H9 (cell line): Measurements from ENCODE around the gene RPL22. TPM values are rescaled to one million over a fixed set of nuclear protein-coding genes. Genes with fewer than 3 reads are reported as not detected.

Source experiments
- DNase-seq: peaks from one replicate; pipeline ENCODE4 v3.0.0-alpha.2; 2017
- H2AFZ ChIP-seq: one replicate; pipeline ENCODE4 v1.6.1; 2013; ENCODE audit warnings: mild to moderate bottlenecking, low read length, control low read depth, moderate library complexity
- H2AK5ac ChIP-seq: 2 replicates; pipeline ENCODE4 v1.6.1; 2013; ENCODE audit warnings: low read length, control low read depth, mixed read lengths; ENCODE audit not compliant: insufficient read length
- H2BK120ac ChIP-seq: one replicate; pipeline ENCODE4 v1.6.1; 2013; ENCODE audit warnings: low read depth, mild to moderate bottlenecking, low read length, control low read depth, inconsistent platforms; ENCODE audit not compliant: poor library complexity, severe bottlenecking
- H2BK12ac ChIP-seq: 2 replicates; pipeline ENCODE4 v1.6.1; 2013; ENCODE audit warnings: low read length, control low read depth, mixed read lengths, low read depth; ENCODE audit not compliant: insufficient read length
- H2BK15ac ChIP-seq: 2 replicates; pipeline ENCODE4 v1.6.1; 2013; ENCODE audit warnings: low read depth, low read length, control low read depth
- H2BK20ac ChIP-seq: one replicate; pipeline ENCODE4 v1.6.1; 2013; ENCODE audit warnings: low read depth, mild to moderate bottlenecking, low read length, control low read depth, inconsistent platforms; ENCODE audit not compliant: poor library complexity, severe bottlenecking
- H2BK5ac ChIP-seq: 2 replicates; pipeline ENCODE4 v1.6.1; 2013; ENCODE audit warnings: low read length, control low read depth, mixed read lengths; ENCODE audit not compliant: insufficient read length
- H3K14ac ChIP-seq: 2 replicates; pipeline ENCODE4 v1.6.1; 2013; ENCODE audit warnings: low read length, control low read depth; ENCODE audit not compliant: insufficient read depth
- H3K18ac ChIP-seq: 2 replicates; pipeline ENCODE4 v1.6.1; 2013; ENCODE audit warnings: low read depth, mild to moderate bottlenecking, mixed read lengths, low read length, control low read depth; ENCODE audit not compliant: insufficient read length
- H3K23ac ChIP-seq: 2 replicates; pipeline ENCODE4 v1.6.1; 2013; ENCODE audit warnings: low read length, control low read depth, mixed read lengths, low read depth; ENCODE audit not compliant: insufficient read length
- H3K23me2 ChIP-seq: 2 replicates; pipeline ENCODE4 v1.6.1; 2013; ENCODE audit warnings: low read depth, mild to moderate bottlenecking, mixed read lengths, low read length, control low read depth; ENCODE audit not compliant: insufficient read length, poor library complexity, severe bottlenecking
- H3K27ac ChIP-seq: 2 replicates; pipeline ENCODE4 v1.5.1; 2013; ENCODE audit warnings: low read length, control low read depth, mixed read lengths, low read depth; ENCODE audit not compliant: insufficient read length
- H3K27me3 ChIP-seq: 2 replicates; pipeline ENCODE4 v1.6.1; 2013; ENCODE audit warnings: low read length, control low read depth, inconsistent platforms; ENCODE audit not compliant: insufficient read depth
- H3K4ac ChIP-seq: 2 replicates; pipeline ENCODE4 v1.6.1; 2013; ENCODE audit warnings: low read depth, mild to moderate bottlenecking, control low read depth, inconsistent platforms, low read length, moderate library complexity
- H3K4me1 ChIP-seq: 2 replicates; pipeline ENCODE4 v1.6.1; 2013; ENCODE audit warnings: low read length, control low read depth, inconsistent platforms; ENCODE audit not compliant: insufficient read depth
- H3K4me2 ChIP-seq: 2 replicates; pipeline ENCODE4 v1.6.1; 2013; ENCODE audit warnings: low read length, control low read depth, mixed read lengths; ENCODE audit not compliant: insufficient read length, insufficient read depth
- H3K56ac ChIP-seq: 2 replicates; pipeline ENCODE4 v1.6.1; 2013; ENCODE audit warnings: low read depth, mild to moderate bottlenecking, mixed read lengths, low read length, control low read depth; ENCODE audit not compliant: insufficient read length
- H3K79me1 ChIP-seq: 2 replicates; pipeline ENCODE4 v1.6.1; 2013; ENCODE audit warnings: low read depth, mild to moderate bottlenecking, moderate library complexity, low read length, control low read depth, inconsistent platforms; ENCODE audit not compliant: insufficient read depth, poor library complexity, severe bottlenecking
- H3K79me2 ChIP-seq: 2 replicates; pipeline ENCODE4 v1.6.1; 2013; ENCODE audit warnings: low read length, control low read depth, inconsistent platforms; ENCODE audit not compliant: insufficient read depth
- H3K9ac ChIP-seq: 2 replicates; pipeline ENCODE4 v1.6.1; 2013; ENCODE audit warnings: low read length, control low read depth, mixed read lengths; ENCODE audit not compliant: insufficient read length; ENCODE audit errors: extremely low read depth
- H3K9me3 ChIP-seq: one replicate; pipeline ENCODE4 v1.6.1; 2013; ENCODE audit warnings: low read depth, low read length, inconsistent platforms; ENCODE audit not compliant: control insufficient read depth
- H3T11ph ChIP-seq: one replicate; pipeline ENCODE4 v1.6.1; 2013; ENCODE audit warnings: mild to moderate bottlenecking, low read length, control low read depth, inconsistent platforms
- H4K20me1 ChIP-seq: one replicate; pipeline ENCODE4 v1.6.1; 2013; ENCODE audit not compliant: control insufficient read depth, insufficient read length, insufficient read depth
- H4K5ac ChIP-seq: 2 replicates; pipeline ENCODE4 v1.6.1; 2013; ENCODE audit warnings: low read depth, mild to moderate bottlenecking, mixed read lengths, low read length, control low read depth; ENCODE audit not compliant: insufficient read length
- H4K8ac ChIP-seq: replicated peaks from 2 replicates; pipeline ENCODE4 v1.6.1; 2013; ENCODE audit warnings: low read length, control low read depth, mixed read lengths, low read depth; ENCODE audit not compliant: insufficient read length
- H4K91ac ChIP-seq: 2 replicates; pipeline ENCODE4 v1.6.1; 2013; ENCODE audit warnings: low read depth, mild to moderate bottlenecking, moderate library complexity, mixed read lengths, low read length, control low read depth; ENCODE audit not compliant: insufficient read length
- H3K27ac Mint-ChIP-seq, 3 experiments: 2 replicates in 2 of 3; 3 replicates in 1 of 3; pipeline ENCODE4 v1.8.0; 2020 to 2021; ENCODE audit warnings: mixed read lengths in 3 of 3, mild to moderate bottlenecking in 1 of 3, moderate library complexity in 1 of 3
- H3K27me3 Mint-ChIP-seq: 2 replicates; pipeline ENCODE4 v1.8.0; 2021; ENCODE audit warnings: low read depth, mild to moderate bottlenecking, moderate library complexity, mixed read lengths
- H3K36me3 Mint-ChIP-seq, 3 experiments: 2 replicates in 2 of 3; 3 replicates in 1 of 3; pipeline ENCODE4 v1.8.0; 2020 to 2021; ENCODE audit warnings: low read depth in 3 of 3, mixed read lengths in 3 of 3; ENCODE audit not compliant: insufficient read depth in 1 of 3
- H3K4me1 Mint-ChIP-seq, 2 experiments: 2 replicates each; pipeline ENCODE4 v1.8.0; 2020; ENCODE audit warnings: mixed read lengths in 2 of 2
- H3K4me3 Mint-ChIP-seq, 2 experiments: 2 replicates in 1 of 2; 3 replicates in 1 of 2; pipeline ENCODE4 v1.8.0; 2020 to 2021; ENCODE audit warnings: mild to moderate bottlenecking in 2 of 2, mixed read lengths in 2 of 2, moderate library complexity in 1 of 2
- H3K9me3 Mint-ChIP-seq, 2 experiments: 2 replicates in 1 of 2; 3 replicates in 1 of 2; pipeline ENCODE4 v1.8.0; 2020; ENCODE audit warnings: mild to moderate bottlenecking in 2 of 2, mixed read lengths in 2 of 2, moderate library complexity in 1 of 2
- WGBS: extraction: QIAGEN DNeasy Blood & Tissue Kit; methylation state at CpG from one replicate; pipeline ENCODE4 v1.1.7; 2013; ENCODE audit warnings: missing lambda C conversion rate, low lambda C conversion rate, mixed read lengths; ENCODE audit not compliant: insufficient read length; ENCODE audit errors: extremely low coverage; 5-methylcytosine and 5-hydroxymethylcytosine counted together
- total RNA-seq: library from RNA; stranded (reverse); gene quantifications from 2 replicates; pipeline ENCODE4 v1.2.1, GENCODE V29; 2021
- TF ChIP-seq, protein P1 (sequence below): fragments of 200-600 bp; sonication (generic); conservative IDR thresholded peaks from 3 replicates; pipeline ENCODE4 v1.8.0; 2021; ENCODE audit warnings: antibody characterized with exemption, mild to moderate bottlenecking

The RPL22 gene
- total RNA-seq, 1 experiment from 2014 or later = 582 TPM

DNA sequence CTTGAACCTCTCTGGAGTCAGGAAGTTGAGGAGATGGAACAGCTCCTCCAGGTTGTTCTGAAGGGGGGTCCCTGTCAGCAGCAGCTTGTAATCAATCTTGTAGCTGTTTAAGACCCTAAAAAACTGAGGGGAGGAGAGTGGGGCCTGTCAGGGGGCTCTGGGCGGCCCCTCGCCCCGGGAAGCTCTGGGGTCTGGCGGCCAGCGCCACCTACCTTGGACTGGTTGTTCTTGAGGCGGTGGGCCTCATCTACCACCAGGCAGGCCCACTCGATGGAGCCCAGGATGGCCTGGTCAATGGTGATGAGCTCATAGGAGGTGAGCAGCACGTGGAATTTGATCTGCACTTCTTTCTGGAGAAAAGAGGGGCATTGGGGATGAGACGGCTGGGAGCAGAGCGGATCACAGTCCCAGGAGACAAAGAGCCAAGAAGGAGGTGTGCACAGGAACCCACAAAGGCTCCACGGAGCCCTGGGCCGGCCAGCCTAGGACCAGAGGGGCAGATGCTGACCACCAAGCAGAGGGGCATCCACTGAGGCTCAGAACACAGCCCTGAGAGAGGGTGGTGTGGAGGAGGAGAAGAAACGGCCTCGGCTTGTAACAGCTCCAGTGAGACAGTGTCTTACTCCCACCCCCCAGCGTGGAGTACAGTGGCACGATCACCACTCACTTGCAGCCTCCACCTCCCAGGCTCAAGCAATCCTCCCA is 62.7 kb downstream of the RPL22 start:
- H3K4ac ChIP-seq = no peak overlapping the region
- no peak overlapping the region for H3K4me2 ChIP-seq
- H3T11ph ChIP-seq = no peak overlapping the region
- H4K20me1 ChIP-seq = no peaks in the 10 kb centered on the region
- peaks cover 9% of the 10 kb centered on the region in 2 experiments for H3K9me3 Mint-ChIP-seq
- H3K79me2 ChIP-seq = no peaks in the 10 kb centered on the region
- no peak overlapping the region for H4K5ac ChIP-seq
- TF ChIP-seq, protein P1, sequence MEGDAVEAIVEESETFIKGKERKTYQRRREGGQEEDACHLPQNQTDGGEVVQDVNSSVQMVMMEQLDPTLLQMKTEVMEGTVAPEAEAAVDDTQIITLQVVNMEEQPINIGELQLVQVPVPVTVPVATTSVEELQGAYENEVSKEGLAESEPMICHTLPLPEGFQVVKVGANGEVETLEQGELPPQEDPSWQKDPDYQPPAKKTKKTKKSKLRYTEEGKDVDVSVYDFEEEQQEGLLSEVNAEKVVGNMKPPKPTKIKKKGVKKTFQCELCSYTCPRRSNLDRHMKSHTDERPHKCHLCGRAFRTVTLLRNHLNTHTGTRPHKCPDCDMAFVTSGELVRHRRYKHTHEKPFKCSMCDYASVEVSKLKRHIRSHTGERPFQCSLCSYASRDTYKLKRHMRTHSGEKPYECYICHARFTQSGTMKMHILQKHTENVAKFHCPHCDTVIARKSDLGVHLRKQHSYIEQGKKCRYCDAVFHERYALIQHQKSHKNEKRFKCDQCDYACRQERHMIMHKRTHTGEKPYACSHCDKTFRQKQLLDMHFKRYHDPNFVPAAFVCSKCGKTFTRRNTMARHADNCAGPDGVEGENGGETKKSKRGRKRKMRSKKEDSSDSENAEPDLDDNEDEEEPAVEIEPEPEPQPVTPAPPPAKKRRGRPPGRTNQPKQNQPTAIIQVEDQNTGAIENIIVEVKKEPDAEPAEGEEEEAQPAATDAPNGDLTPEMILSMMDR = no peak
- H3K27ac Mint-ChIP-seq = no peak overlapping the region; a peak in 1 of 7 replicates
- H3K14ac ChIP-seq = no peak overlapping the region; the same call in 1 of the 2 replicates
- peaks cover 17% of the 10 kb centered on the region for H3K27me3 Mint-ChIP-seq
- H2AFZ ChIP-seq = no peak overlapping the region
- H4K8ac ChIP-seq = no peak overlapping the region
- no peaks in the 10 kb centered on the region for H3K79me1 ChIP-seq
- no peaks in the 10 kb centered on the region for H3K4me1 Mint-ChIP-seq
- no peak overlapping the region for H2BK20ac ChIP-seq
- peaks cover 0 to 5% (median 0%) of the 10 kb centered on the region in 3 experiments; a peak in 4 of 7 replicates for H3K36me3 Mint-ChIP-seq
- H2BK12ac ChIP-seq = no peak overlapping the region
- H3K23me2 ChIP-seq = no peaks in the 10 kb centered on the region
- H2BK120ac ChIP-seq = no peak overlapping the region
- H3K27ac ChIP-seq = no peak overlapping the region
- no peak overlapping the region for H2BK5ac ChIP-seq
- H3K4me1 ChIP-seq = no peaks in the 10 kb centered on the region
- no peak overlapping the region for H2BK15ac ChIP-seq
- H3K27me3 ChIP-seq = no peaks in the 10 kb centered on the region
- no peaks in the 10 kb centered on the region for H3K9me3 ChIP-seq
- DNase-seq = no peak
- no peak overlapping the region for H2AK5ac ChIP-seq
- no peak overlapping the region for H3K23ac ChIP-seq
- no peak overlapping the region for H3K56ac ChIP-seq
- H4K91ac ChIP-seq = no peak overlapping the region
- H3K18ac ChIP-seq = no peak overlapping the region
- no CpG with 5 or more reads among the region's 16 CpGs for WGBS
- H3K4me3 Mint-ChIP-seq = no peak overlapping the region
- no peak overlapping the region for H3K9ac ChIP-seq

Other genes with a start within 250 kb of the RPL22 start
- 14.3 and 17.6 TPM in 2 replicates for gene NPHP4, start 207.2 kb downstream of the RPL22 start, total RNA-seq
- gene KCNAB2, start 153.7 kb downstream of the RPL22 start, total RNA-seq = 7.8 and 8.3 TPM in 2 replicates
- gene CHD5, start 19.3 kb downstream of the RPL22 start, total RNA-seq = 0.99 and 1.6 TPM in 2 replicates
- gene RNF207, start 6.5 kb upstream of the RPL22 start, total RNA-seq = 4.9 and 7.1 TPM in 2 replicates
- 107 and 114 TPM in 2 replicates for gene ICMT, start 36.4 kb upstream of the RPL22 start, total RNA-seq
- 89.9 and 93.4 TPM in 2 replicates for gene HES3, start 44.6 kb upstream of the RPL22 start, total RNA-seq
- 8.9 and 9.6 TPM in 2 replicates for gene GPR153, start 61.5 kb upstream of the RPL22 start, total RNA-seq
- gene ACOT7, start 194.2 kb upstream of the RPL22 start, total RNA-seq = 85.2 and 87.4 TPM in 2 replicates
- gene HES2, start 220.3 kb upstream of the RPL22 start, total RNA-seq = 0.81 and 1.2 TPM in 2 replicates
- 53.1 and 59.3 TPM in 2 replicates for gene ESPN, start 225.2 kb upstream of the RPL22 start, total RNA-seq